HG02943 (cell line): ENCODE data around the gene AMER3.

Experiments
- ATAC-seq: cut with Tn5 transposase; IDR thresholded peaks from one replicate; pipeline ENCODE4 v1.9.1; 2021; ENCODE audit warnings: mild to moderate bottlenecking, low read depth, moderate library complexity; ENCODE audit not compliant: unreplicated experiment

The AMER3 gene

DNA sequence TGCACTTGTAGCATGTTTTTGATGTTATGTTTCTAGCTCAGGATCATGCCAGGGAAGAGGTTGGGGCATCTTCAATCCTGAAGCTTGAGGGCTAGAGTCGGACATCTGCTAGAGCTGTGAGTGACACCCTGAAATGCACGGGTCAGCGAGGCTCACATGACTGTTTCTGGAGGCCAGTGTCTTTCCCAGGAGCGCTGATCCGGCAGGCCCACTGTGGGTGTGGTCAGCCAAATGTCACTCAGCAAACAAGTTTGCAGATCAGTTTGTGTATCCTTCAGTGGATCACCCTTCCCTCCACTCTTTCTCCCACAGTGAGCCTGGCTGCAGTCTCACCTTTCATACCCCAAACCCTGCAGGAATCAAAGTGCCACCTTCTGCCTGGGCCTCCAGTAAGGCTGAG lies 58.4 kb downstream of the AMER3 start:
- no peak for ATAC-seq

DNA sequence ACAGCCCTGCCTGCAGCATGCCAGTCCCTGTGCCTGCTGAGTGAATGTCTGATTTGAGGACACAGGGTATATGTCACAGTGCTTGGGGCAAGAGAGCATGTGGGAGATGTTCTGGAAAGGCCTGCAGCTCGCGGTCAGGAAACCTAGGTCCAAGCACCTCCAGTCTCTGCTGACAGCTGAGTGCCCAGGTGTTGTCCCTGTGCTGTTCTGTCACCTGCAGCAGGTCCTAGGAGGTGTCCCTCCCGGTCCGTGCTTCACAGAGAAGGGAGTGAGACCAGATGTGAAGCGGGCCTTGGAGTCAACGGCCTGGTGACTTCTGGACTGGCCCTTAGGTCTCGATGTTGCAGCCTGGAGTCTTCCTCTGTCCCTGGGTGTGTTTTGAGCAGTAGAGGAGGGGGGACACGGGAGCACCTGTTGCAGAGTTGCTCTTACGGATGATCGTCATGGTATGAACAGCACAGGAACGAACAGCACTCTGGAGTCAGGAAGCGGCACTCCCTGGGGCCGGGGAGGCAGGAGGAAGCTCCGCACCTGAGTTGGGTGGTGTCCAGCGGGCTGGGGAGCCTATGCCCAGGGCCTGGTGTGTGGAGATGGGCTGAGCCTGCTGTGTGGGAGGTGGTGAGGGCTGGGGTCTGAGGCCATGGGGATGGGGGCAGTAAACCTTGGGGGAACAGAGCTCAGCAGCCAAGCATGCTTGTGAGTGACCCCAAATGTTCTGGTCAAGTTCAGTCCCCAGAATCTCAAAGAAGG lies 59.8 kb downstream of the AMER3 start:
- no peak for ATAC-seq
